Prostate gland (tissue), 2 donors: ENCODE results near the gene RASAL2. TPM values are rescaled to one million over a fixed set of nuclear protein-coding genes. Genes with fewer than 3 reads are reported as not detected.

Experiments
- DNase-seq: peaks from one replicate; pipeline ENCODE4 v3.0.0-alpha.2; 2019; ENCODE audit warnings: low spot score
- H3K27ac ChIP-seq, 2 donors: fragments of 200-600 bp; sonication (generic); 2 replicates each; pipeline ENCODE4 v1.5.1; 2017 to 2019
- H3K27me3 ChIP-seq: fragments of 200-600 bp; sonication (generic); replicated peaks from 2 replicates; pipeline ENCODE4 v1.5.1; 2019; ENCODE audit not compliant: insufficient read depth
- H3K36me3 ChIP-seq, 2 donors: fragments of 200-600 bp; sonication (generic); 1 replicate in 1 of 2; 2 replicates in 1 of 2; pipeline versions ENCODE4 v1.5.1 to v1.8.1; 2017 to 2019
- H3K4me1 ChIP-seq: fragments of 200-600 bp; sonication (generic); replicated peaks from 2 replicates; pipeline ENCODE4 v1.5.1; 2019
- H3K4me3 ChIP-seq, 2 donors: fragments of 200-600 bp; sonication (generic); 2 replicates each; pipeline ENCODE4 v1.5.1; 2017 to 2019
- H3K9me3 ChIP-seq: fragments of 200-600 bp; sonication (generic); 2 replicates; pipeline ENCODE4 v1.5.1; 2017
- CTCF ChIP-seq, 4 experiments: fragments of 200-600 bp in 2 of 4; fragments of 450-650 bp in 2 of 4; sonication (generic) in 2 of 4; IDR thresholded peaks; 1 replicate in 3 of 4; 2 replicates in 1 of 4; pipeline ENCODE4 v1.5.1; 2016 to 2019; ENCODE audit warnings: antibody characterized with exemption in 4 of 4, mild to moderate bottlenecking in 2 of 4, moderate library complexity in 2 of 4
- POLR2A ChIP-seq: fragments of 450-650 bp; IDR thresholded peaks from one replicate; pipeline ENCODE4 v1.6.1; 2016; ENCODE audit warnings: antibody characterized with exemption, mild to moderate bottlenecking
- POLR2AphosphoS5 ChIP-seq: sonication (generic); formaldehyde crosslinking; IDR thresholded peaks from one replicate; pipeline ENCODE4 v1.6.1; 2017; ENCODE audit warnings: antibody characterized with exemption
- WGBS: methylation state at CpG from one replicate; pipeline ENCODE4 v1.1.5; 2018; 5-methylcytosine and 5-hydroxymethylcytosine counted together
- intact Hi-C: fragments of 100-400 bp; cut with DNase I; formaldehyde crosslinking; loops from one replicate; pipeline ENCODE4 v1.14.2; 2022
- total RNA-seq, 2 donors: library from RNA; depleted of rRNA; stranded (reverse); fragments of >200 nt; gene quantifications; one replicate each; pipeline ENCODE4 v1.1.0, GENCODE V29; 2016

The RASAL2 gene
- total RNA-seq, 2 donors from 2014 or later = 9.2 to 36.9 TPM

- WGBS = 68% methylated on average over 1 of the region's 1 CpG
- Histone ChIP-seq H3K27me3 (no peaks in the 10 kb centered on the region), H3K4me1 (no peaks in the 10 kb centered on the region), H3K36me3 (no peaks in the 10 kb centered on the region), H3K27ac (no peak overlapping the region), H3K4me3 (no peak overlapping the region), H3K9me3 (no peaks in the 10 kb centered on the region)
- intact Hi-C loops = no loop called here
- no peak for TF ChIP-seq CTCF (IDR thresholded peaks at IDR 0.05)
- TF ChIP-seq POLR2AphosphoS5 = no peak
- TF ChIP-seq POLR2A = no peak
- no peak for DNase-seq
Observed at GRCh38 chr1:178323067-178323466, 229.2 kb downstream of the RASAL2 start.

GRCh38 chr1:178324003-178324402, 230.1 kb downstream of the RASAL2 start:
- H3K27me3 ChIP-seq = no peaks in the 10 kb centered on the region
- H3K9me3 ChIP-seq = no peaks in the 10 kb centered on the region
- no peaks in the 10 kb centered on the region for H3K4me1 ChIP-seq
- no peak overlapping the region for H3K27ac ChIP-seq
- H3K36me3 ChIP-seq = no peaks in the 10 kb centered on the region
- intact Hi-C loops = no loop called here
- 28% methylated on average over 1 of the region's 1 CpG for WGBS
- TF ChIP-seq POLR2A (no peak), CTCF (IDR thresholded peaks at IDR 0.05) (no peak), POLR2AphosphoS5 (no peak)
- H3K4me3 ChIP-seq = no peak overlapping the region
- DNase-seq = no peak

GRCh38 chr1:178328728-178329127, 234.8 kb downstream of the RASAL2 start:
- intact Hi-C loops = no loop called here
- 74% methylated on average over 3 of the region's 3 CpGs for whole genome bisulfite sequencing

GRCh38 chr1:178330153-178330552, 236.2 kb downstream of the RASAL2 start:
- no peaks in the 10 kb centered on the region for H3K4me1 ChIP-seq
- TF ChIP-seq POLR2AphosphoS5 (no peak), CTCF (IDR thresholded peaks at IDR 0.05) (no peak)
- intact Hi-C loops = no loop called here
- DNase-seq = no peak
- H3K9me3 ChIP-seq = no peaks in the 10 kb centered on the region
- no peaks in the 10 kb centered on the region for H3K27me3 ChIP-seq
- no peak overlapping the region for H3K27ac ChIP-seq
- 82% methylated on average over 1 of the region's 1 CpG for WGBS
- no peak overlapping the region for H3K4me3 ChIP-seq
- H3K36me3 ChIP-seq = no peaks in the 10 kb centered on the region

More at GRCh38 chr1:178328728-178329127, 234.8 kb downstream of the RASAL2 start:
- H3K9me3 ChIP-seq = no peaks in the 10 kb centered on the region
- no peak overlapping the region for H3K4me3 ChIP-seq
- no peaks in the 10 kb centered on the region for H3K27me3 ChIP-seq
- TF ChIP-seq CTCF (IDR thresholded peaks at IDR 0.05) = no peak
- TF ChIP-seq POLR2A = no peak
- TF ChIP-seq POLR2AphosphoS5 = no peak
- no peak for DNase-seq
- no peak overlapping the region for H3K27ac ChIP-seq
- H3K36me3 ChIP-seq = no peaks in the 10 kb centered on the region
- no peaks in the 10 kb centered on the region for H3K4me1 ChIP-seq

- WGBS = 67% methylated on average over 7 of the region's 7 CpGs
- Histone ChIP-seq H3K27ac (no peak overlapping the region), H3K4me3 (no peak overlapping the region), H3K36me3 (no peaks in the 10 kb centered on the region), H3K4me1 (no peaks in the 10 kb centered on the region), H3K9me3 (no peaks in the 10 kb centered on the region), H3K27me3 (no peaks in the 10 kb centered on the region)
- no peak for DNase-seq
- intact Hi-C loops = no loop called here
- TF ChIP-seq POLR2AphosphoS5 = no peak
- no peak for TF ChIP-seq POLR2A
- no peak for TF ChIP-seq CTCF (IDR thresholded peaks at IDR 0.05)
Observed at GRCh38 chr1:178330848-178331497, 237.1 kb downstream of the RASAL2 start.
